Activated CD4-positive, CD25-positive, alpha-beta regulatory T cell treated with anti-CD3 and anti-CD28 coated beads, Interleukin-2, amount 50 U/mL, for 24 hours (primary cell): Measurements from ENCODE around the gene IGF2BP2.
"Not testable (repeated sequence)": the region's sequence is repeated elsewhere in the genome, so short reads cannot be mapped to it uniquely, and the experiment has no call there.

Source experiments
- ATAC-seq, 2 donors: fragments of 150-1000 bp; cut with Tn5 transposase; one replicate each; pipeline ENCODE4 v1.10.0; 2021; ENCODE audit warnings: mild to moderate bottlenecking in 1 of 2, moderate library complexity in 1 of 2

IGF2BP2 gene

GRCh38 chr3:185825006-185825638 is at the start of gene IGF2BP2:
Gene IGF2BP2, minus strand, starts transcription at chr3:185825042. Its CDS starts 82 bp downstream, at chr3:185824960.
- peak; percentile 70 to 74 for ATAC-seq

DNA sequence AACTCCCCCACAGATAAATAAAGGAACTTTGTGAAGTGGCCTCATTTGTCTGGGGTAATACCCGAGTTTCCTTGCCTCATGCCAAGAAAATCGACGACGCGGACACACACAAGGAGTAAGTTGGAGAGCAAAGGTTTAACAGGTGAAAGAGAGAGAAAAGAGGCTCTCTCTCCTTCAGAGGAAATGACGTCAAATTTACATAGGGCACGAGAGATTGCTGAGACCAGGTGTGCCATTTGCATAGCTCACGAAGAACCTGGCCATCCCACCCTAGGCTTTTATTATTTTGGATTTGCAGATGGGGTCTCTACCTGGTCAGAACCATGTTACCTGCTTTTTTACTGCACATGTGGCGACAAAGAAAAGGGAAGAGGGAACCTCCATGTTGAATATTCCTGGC is 49.3 kb upstream of the IGF2BP2 start:
- no peak for ATAC-seq

DNA sequence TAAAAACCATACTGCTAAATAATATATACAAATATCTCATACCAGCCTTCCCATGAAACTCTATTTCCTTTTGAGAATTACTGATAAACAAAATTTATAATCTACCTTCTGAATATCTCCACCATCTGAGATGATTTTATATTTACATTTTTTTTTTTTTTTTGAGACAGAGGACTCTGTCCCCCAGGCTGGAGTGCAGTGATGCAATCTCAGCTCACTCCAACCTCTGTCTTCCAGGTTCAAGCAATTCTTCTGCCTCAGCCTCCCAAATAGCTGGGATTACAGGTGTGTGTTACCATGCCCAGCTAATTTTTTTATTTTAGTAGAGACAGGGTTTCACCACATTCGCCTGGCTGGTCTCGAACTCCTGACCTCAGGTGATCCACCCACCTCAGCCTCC is 42.8 kb upstream of the IGF2BP2 start:
- no peak for ATAC-seq

- no peak for ATAC-seq
Measured at GRCh38 chr3:185866995-185867394, 42.2 kb upstream of the IGF2BP2 start.

DNA sequence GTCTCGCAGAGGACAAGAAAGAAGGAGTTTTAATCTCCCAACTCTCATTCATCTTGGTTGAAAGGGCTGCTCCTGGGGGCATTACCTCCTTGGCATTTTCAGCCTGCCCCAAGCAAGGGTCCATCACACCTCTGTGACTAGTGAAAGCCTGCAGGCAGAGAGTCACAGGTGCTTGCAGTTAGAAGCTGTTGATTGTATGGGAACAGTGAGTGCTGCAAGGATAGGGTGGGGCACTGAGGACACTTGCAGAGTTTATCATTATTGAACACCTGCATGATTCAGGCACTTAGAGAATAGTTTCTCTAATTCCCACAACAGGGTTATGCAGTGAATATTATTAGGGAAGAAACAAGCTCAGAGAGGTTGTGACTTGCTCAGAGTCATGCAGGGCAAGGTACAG is 41.7 kb upstream of the IGF2BP2 start:
- no peak for ATAC-seq

GRCh38 chr3:185865247-185865646 is 40.4 kb upstream of the IGF2BP2 start:
- no peak for ATAC-seq

- ATAC-seq = no peak
Measured at GRCh38 chr3:185864767-185865166, 39.9 kb upstream of the IGF2BP2 start.

DNA sequence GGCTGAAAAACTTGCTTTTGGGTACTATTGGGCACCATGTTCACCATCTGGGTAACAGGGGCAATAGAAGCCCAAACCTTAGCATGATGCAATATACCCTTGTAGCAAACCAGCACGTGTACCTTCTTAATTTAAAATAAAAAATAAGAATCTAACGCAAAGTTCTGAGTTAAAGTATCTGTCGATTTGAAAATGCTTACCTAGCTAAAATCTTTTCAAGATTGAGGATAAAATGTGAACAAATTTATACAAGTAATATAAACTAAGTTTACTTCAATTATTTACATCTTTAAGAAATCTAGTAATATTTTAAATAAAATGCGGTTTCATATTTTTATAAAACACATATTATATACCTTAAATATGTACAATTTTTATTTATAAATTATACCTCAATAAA is 38.1 kb upstream of the IGF2BP2 start:
- no peak for ATAC-seq

DNA sequence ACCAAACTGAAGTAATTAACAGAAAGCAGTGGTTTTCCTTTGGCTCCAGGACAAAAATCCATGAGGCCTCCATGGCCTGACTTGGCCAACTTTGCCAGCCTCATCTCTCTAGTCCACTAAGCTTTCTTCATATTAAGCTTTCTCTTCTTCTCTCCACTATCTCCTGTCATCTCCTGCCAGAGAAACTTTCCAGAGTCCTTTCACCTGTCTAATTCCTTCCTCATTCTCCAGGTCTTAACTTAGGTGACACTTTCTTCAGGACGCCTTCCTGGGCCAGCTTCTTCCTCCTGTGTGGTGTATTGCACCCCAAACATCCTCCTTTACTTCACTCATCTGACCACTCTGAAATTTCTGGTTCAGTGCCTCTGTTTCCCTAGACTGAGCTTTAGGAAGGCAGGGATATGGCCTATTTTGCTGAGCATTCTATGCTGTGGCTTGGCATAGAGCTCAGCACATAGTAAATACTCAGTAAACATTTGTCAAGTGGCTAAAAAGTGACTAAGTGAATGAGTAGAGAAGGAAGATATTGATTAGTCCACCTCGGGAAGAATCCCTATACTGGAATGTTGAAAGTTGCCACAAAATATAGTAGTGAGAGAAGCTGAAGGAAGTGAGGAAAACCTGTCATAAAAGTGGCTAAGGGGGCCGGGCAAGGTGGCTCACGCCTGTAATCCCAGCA is 34.6 kb upstream of the IGF2BP2 start:
- ATAC-seq = no peak

DNA sequence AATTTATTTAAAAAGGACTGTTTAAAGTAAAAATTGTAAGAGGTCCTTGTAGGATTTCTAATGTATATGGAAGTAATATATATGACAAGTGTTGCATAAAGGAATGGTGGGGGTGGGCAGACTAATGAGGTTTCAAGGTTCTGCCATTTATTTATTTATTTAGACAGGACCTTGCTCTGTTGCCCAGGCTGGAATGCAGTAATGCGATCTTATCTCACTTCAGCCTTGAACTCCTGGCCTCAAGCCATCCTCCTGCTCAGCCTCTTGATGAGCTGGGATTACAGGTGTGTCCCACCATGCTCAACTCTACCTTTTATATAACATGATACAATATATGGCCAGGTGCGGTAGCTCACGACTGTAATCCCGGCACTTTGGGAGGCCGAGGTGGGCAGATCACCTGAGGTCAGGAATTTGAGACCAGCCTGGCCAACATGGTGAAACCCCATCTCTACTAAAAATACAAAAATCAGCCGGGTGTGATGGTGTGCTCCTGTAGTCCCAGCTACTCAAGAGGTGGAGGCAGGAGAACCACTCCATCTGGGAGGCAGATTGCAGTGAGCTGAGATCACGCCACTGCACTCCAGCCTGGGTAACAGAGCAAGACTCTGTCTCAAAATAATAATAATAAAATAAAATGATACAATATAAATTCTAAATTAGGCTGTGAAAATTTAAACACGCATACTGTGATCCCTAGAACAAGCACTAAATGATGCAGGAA is 33.8 kb upstream of the IGF2BP2 start:
- ATAC-seq = no peak

GRCh38 chr3:185857208-185857607 is 32.4 kb upstream of the IGF2BP2 start:
- no peak for ATAC-seq

- ATAC-seq = no peak
Measured at GRCh38 chr3:185856652-185857051, 31.8 kb upstream of the IGF2BP2 start.

DNA sequence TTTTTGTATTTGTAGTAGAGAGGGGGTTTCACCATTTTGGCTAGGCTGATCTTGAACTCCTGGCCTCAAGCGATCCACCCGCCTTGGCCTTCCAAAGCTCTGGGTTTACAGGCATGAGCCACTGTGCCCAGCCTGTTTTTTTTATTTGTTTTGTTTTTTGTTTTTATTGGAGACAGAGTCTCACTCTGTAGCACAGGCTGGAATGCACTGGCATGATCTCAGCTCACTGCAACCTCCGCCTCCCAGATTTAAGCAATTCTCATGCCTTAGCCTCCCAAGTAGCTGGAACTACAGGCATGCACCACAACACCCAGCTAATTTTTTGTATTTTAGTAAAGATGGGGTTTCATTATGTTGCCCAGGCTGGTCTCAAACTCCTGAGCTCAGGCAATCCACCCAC is 28.9 kb upstream of the IGF2BP2 start:
- ATAC-seq = not testable (repeated sequence)

DNA sequence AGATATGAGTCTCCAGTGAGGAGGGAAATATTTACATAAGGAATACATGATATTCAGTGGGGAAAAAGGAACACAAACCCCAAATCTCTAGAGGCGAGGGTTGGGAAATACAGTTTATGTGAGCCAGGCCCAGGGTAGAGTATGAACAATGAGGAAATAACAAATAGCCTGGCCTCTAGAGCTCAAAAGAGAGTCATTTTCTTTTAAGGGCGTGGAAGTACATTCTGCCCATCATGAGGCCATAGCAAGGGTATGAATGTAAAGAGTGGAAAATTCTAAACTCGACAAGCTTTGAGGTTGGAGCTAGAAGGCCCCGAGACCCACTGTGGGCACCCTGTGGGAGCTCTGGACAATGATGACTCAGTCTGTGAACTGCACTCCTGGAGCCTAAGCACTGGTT is 27.8 kb upstream of the IGF2BP2 start:
- no peak for ATAC-seq

- ATAC-seq = no peak
Measured at GRCh38 chr3:185851959-185852358, 27.1 kb upstream of the IGF2BP2 start.

- ATAC-seq = no peak
Measured at GRCh38 chr3:185851046-185851445, 26.2 kb upstream of the IGF2BP2 start.

DNA sequence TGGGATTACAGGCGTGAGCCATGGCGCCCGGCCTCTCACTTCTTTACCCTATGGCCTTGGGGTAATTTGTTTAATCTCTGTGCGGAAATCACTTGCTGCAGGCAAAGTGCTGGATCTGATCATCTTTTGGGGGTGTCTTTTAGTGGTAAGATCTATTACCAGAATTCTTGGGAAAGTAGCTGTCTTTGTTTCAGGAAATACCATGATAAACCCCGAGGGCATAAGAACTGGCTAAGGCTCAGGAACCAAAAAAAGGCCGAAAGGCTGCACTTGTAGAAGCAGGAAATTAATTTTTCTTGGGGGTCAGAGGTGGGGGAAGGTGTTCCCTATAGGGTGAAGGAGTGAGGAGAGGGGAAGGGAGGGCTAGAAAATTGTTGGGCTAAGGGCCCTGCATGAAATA is 22.7 kb upstream of the IGF2BP2 start:
- no peak for ATAC-seq

DNA sequence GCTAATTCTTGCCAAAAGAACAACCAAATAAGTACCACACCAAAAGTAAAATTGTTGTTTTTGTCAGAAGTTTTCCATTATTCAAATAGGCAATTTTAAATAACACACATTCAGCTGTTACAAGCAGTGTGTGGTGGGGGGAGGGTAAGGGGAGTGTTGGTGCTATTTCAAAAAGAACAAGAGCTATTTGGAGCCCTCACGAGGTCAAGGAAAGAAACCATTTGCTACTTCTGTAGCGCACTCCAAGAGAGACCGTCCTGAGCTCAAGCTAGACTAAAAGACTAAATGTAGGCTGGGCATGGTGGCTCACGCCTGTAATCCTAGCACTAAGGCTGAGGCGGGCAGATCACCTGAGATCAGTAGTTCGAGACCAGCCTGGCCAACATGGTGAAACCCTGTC is 21.2 kb upstream of the IGF2BP2 start:
- ATAC-seq = no peak

DNA sequence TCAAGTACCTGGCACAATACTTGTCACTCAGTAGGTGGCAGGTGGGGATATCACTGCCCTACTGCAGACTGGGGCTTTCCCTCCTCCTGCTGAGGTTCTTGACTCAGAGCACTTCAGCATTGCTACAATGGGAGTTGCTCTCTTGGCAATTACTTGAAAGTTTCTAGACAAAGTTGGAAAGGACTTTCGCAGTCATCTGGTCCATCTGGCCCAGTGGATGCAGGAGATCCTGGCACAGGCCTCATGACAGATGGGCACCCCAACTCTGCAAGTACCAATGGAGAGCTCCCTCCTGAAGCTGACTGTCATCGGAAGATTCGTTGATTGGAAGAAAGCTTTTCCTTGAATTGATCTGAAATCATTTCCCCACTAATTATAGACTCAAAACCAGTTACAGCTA is 19.2 kb upstream of the IGF2BP2 start:
- no peak for ATAC-seq

DNA sequence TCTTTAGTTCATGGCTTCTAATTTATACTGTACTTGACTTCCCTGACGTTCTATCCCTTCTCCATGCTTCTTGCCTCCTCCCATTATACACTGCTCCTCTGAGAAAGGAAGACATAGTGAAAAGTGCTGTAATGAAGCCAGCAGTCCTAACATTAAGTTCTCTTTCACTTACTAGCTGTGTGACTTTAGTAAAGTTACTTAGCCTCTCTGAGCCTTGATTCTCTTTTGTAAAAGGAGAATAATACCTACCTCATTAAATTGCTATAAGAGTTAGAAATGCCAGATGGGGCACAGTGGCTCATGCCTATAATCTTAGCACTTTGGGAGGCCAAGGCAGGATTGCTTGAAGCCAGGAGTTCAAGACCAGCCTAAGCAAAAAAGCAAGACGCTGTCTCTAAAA is 18.8 kb upstream of the IGF2BP2 start:
- no peak for ATAC-seq

GRCh38 chr3:185843126-185843525 is 18.3 kb upstream of the IGF2BP2 start:
- ATAC-seq = no peak

DNA sequence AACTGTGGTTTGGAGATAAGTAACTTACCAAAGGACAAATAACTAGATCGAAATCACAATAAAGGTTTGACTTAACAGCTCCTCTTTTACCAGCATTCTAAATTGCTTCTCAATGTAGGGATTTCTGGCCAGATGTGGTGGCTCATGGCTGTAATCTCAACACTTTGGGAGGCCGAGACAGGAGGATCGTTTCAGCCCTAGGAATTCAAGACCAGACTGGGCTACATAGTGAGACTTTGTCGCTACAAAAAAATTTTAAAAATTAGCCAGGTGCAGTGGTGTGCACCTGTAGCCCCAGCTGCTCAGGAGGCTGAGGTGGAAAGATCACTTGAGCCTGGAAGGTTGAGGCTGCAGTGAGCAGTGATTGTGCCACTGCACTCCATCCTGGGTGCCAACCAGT is 17.4 kb upstream of the IGF2BP2 start:
- ATAC-seq = no peak

- not testable (repeated sequence) for ATAC-seq
Measured at GRCh38 chr3:185838417-185838989, 13.7 kb upstream of the IGF2BP2 start.

DNA sequence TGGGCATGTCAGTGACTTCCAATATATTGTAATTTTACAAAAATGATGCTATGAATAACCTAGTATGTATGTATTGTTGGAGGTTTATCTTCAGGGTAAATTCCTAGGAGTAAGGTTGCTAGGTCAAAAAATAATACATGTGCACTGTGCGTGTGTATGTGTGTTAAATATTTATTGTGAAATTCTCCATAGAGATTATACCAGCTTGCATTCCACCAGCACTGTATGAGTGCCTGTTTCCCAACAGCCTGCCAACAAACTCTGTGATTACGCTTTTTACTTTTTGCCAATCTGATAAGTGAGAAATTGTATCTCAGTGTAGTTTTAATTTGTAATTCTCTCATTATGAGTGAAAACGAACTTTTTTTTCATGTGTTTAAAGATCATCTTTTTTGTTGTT is 12.6 kb upstream of the IGF2BP2 start:
- no peak for ATAC-seq
